ENCODE data around the gene PCCA.

GRCh38 chr13:100131863-100132574 lies 43.1 kb downstream of the PCCA start:
- TF ChIP-seq ZNF274 (IDR thresholded peaks at IDR 0.05; ENCODE audit: low read depth, low read length) (no peak), YY1 (IDR thresholded peaks at IDR 0.05; ENCODE audit: insufficient read depth, insufficient read length) (no peak)
